Right lobe of liver (tissue), 6 donors: ENCODE results near the gene TWF2. TPM values are rescaled to one million over a fixed set of nuclear protein-coding genes. Genes with fewer than 3 reads are reported as not detected.
A peak's percentile ranks its signal among the peaks of the same experiment; 100 is the strongest.
"Not testable (repeated sequence)": the region's sequence is repeated elsewhere in the genome, so short reads cannot be mapped to it uniquely, and the experiment has no call there.

Experiments
- ATAC-seq, 4 donors: fragments of 200-7000 bp; cut with Tn5 transposase; one replicate each; pipeline ENCODE4 v1.9.1; 2020; ENCODE audit warnings: mild to moderate bottlenecking in 4 of 4, moderate library complexity in 4 of 4
- DNase-seq, 3 donors: peaks; one replicate each; pipeline ENCODE4 v3.0.0-alpha.2; 2020
- H3K27ac ChIP-seq, 3 donors: fragments of 200-600 bp; one replicate each; pipeline ENCODE4 v1.8.0; 2022
- H3K27me3 ChIP-seq, 2 donors: fragments of 200-600 bp; one replicate each; pipeline ENCODE4 v1.8.0; 2022
- H3K36me3 ChIP-seq, 4 donors: fragments of 200-600 bp; sonication (generic) in 1 of 4; one replicate each; pipeline versions ENCODE4 v1.5.1 to v1.8.0; 2017 to 2022; ENCODE audit warnings: control low read depth in 1 of 4
- H3K4me1 ChIP-seq, 4 donors: fragments of 200-600 bp; sonication (generic) in 1 of 4; one replicate each; pipeline versions ENCODE4 v1.5.1 to v1.8.0; 2017 to 2022; ENCODE audit warnings: control low read depth in 1 of 4
- H3K4me3 ChIP-seq, 3 donors: fragments of 200-600 bp; one replicate each; pipeline ENCODE4 v1.8.0; 2022
- H3K9me3 ChIP-seq, 4 donors: fragments of 200-600 bp; sonication (generic) in 1 of 4; one replicate each; pipeline versions ENCODE4 v1.5.1 to v1.8.0; 2017 to 2022; ENCODE audit warnings: control low read depth in 1 of 4
- POLR2A ChIP-seq: fragments of 450-650 bp; IDR thresholded peaks from one replicate; pipeline ENCODE4 v1.6.1; 2017; ENCODE audit warnings: antibody characterized with exemption, mild to moderate bottlenecking
- WGBS: methylation state at CpG from one replicate; pipeline ENCODE4 v1.1.6; 2018; ENCODE audit warnings: low coverage, low lambda C conversion rate; ENCODE audit not compliant: insufficient coverage; ENCODE audit errors: missing lambda C conversion rate; 5-methylcytosine and 5-hydroxymethylcytosine counted together
- intact Hi-C, 2 donors: fragments of 100-400 bp; cut with DNase I; formaldehyde crosslinking; loops; one replicate each; pipeline versions ENCODE4 v1.11.2 to v1.14.1; 2022
- total RNA-seq, 6 experiments: library from RNA; depleted of rRNA in 2 of 6; stranded (reverse); fragments of >200 nt in 2 of 6; fragmentation: NEBNext Ultra II Directional in 3 of 6; extraction: Animal tissue kit (Norgen Biotek cat#: 25700) in 3 of 6; gene quantifications; one replicate each; pipeline versions ENCODE4 v1.1.0 to v1.2.4, GENCODE V29; 2016 to 2023
- TF ChIP-seq, protein P1 (sequence below), 4 donors: fragments of 200-600 bp in 3 of 4; fragments of 450-650 bp in 1 of 4; IDR thresholded peaks; one replicate each; pipeline versions ENCODE4 v1.5.1 to v1.8.0; 2016 to 2022; ENCODE audit warnings: antibody characterized with exemption in 4 of 4, mild to moderate bottlenecking in 2 of 4
- donor health status: DM: no; HTN: yes; CAD: no.
- donor health status: DM: no; HTN: no; CAD: no.
- donor health status: DM: no; HTN: no; CAD: no.
- donor health status: DM: no; HTN: yes; CAD: no.
- donor health status: DM: no; HTN: yes; CAD: no.

The TWF2 gene
- total RNA-seq, 6 experiments from 2014 or later, result 12.9 to 34.4 (median 23.7) TPM

DNA sequence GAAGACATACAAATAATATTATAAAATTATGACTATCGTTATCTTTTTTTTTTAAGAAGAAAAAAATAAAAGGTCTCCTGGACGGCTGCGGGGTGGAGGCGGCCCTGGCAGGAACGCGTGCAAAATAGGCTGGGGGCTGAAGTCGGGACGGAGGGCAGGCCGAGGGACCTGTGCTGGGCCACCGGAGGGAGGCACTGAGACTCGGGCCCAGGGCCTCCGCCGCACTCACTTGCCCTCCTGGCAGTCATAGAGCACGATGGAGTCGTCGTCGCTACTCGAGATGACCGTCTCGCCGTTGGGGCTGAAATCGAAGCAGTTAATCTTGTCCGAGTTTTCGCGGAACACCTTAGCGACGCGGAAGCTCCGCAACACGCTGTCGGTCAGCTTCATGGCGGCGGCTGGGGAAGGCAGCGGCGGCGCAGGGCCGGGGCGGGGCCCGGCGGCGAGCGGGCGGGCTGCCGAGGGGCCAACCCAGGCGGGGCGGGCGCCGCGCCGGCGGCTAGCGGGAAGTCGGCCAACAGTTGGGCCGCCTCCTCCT, 39.1 kb upstream of the TWF2 start:
- Histone ChIP-seq H3K36me3 (peaks cover 0 to under 1% (median 0%) of the 10 kb centered on the region in 4 donors), H3K27ac (peak overlapping the region; percentile 97), H3K9me3 (no peaks in the 10 kb centered on the region), H3K4me1 (peaks cover 0 to 49% (median 16%) of the 10 kb centered on the region in 4 donors), H3K27me3 (no peaks in the 10 kb centered on the region), H3K4me3 (peak overlapping the region; percentile 84 to 97 (median 90))
- intact Hi-C loops, result loop anchor here in 1 of 2 donors (5.0 kb wide), 1 partner anchor 41 kb away; the partner anchor contains the start of gene TWF2
- DNase-seq (no peak), ATAC-seq (peak; percentile 55 to 78 (median 75))
- WGBS, result 0% methylated on average over 23 of the region's 54 CpGs
- TF ChIP-seq, protein P1, sequence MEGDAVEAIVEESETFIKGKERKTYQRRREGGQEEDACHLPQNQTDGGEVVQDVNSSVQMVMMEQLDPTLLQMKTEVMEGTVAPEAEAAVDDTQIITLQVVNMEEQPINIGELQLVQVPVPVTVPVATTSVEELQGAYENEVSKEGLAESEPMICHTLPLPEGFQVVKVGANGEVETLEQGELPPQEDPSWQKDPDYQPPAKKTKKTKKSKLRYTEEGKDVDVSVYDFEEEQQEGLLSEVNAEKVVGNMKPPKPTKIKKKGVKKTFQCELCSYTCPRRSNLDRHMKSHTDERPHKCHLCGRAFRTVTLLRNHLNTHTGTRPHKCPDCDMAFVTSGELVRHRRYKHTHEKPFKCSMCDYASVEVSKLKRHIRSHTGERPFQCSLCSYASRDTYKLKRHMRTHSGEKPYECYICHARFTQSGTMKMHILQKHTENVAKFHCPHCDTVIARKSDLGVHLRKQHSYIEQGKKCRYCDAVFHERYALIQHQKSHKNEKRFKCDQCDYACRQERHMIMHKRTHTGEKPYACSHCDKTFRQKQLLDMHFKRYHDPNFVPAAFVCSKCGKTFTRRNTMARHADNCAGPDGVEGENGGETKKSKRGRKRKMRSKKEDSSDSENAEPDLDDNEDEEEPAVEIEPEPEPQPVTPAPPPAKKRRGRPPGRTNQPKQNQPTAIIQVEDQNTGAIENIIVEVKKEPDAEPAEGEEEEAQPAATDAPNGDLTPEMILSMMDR (IDR thresholded peaks at IDR 0.05), result peak; percentile 23 to 39 (median 34)
- TF ChIP-seq POLR2A, result no peak

- intact Hi-C loops, result loop anchor here in 1 of 2 donors (5.0 kb wide), 1 partner anchor 40 kb away; the partner anchor contains the start of gene TWF2
- Histone ChIP-seq H3K27me3 (no peaks in the 10 kb centered on the region), H3K4me1 (peaks cover 0 to 42% (median 12%) of the 10 kb centered on the region in 4 donors), H3K4me3 (peak overlapping the region; percentile 84 to 97 (median 90)), H3K9me3 (no peaks in the 10 kb centered on the region), H3K36me3 (peaks cover 0 to 5% (median 0%) of the 10 kb centered on the region in 4 donors), H3K27ac (peak overlapping the region; percentile 97)
- DNase-seq, result peak; percentile 88 to 90 (median 89)
- WGBS, result 2% methylated on average over 20 of the region's 28 CpGs
- TF ChIP-seq, protein P1 (IDR thresholded peaks at IDR 0.05), result no peak
- TF ChIP-seq POLR2A, result peak; percentile 66
- ATAC-seq, result peak; percentile 57 to 71 (median 60)
Measured at GRCh38 chr3:52277071-52277964, 38.4 kb upstream of the TWF2 start.

DNA sequence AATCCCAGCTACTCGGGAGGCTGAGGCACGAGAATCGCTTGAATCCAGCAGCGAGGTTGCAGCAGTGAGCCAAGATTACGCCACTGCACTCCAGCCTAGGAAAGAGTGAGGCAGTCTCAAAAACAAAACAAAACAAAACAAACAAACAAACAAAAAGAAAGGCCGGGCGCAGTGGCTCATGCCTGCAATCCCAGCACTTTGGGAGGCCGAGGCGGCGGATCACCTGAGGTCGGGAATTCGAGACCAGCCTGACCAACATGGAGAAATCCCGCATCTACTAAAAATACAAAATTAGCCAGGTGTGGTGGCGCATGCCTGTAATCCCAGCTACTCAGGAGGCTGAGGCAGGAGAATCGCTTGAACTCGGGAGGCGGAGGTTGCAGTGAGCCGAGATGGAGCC, 35.8 kb upstream of the TWF2 start:
- peaks cover 0 to 57% (median 18%) of the 10 kb centered on the region in 4 donors for H3K4me1 ChIP-seq
- intact Hi-C loops, result loop anchor here in 1 of 2 donors (5.0 kb wide), 1 partner anchor 37 kb away; the partner anchor contains the start of gene TWF2
- H3K27ac ChIP-seq, result peak overlapping the region in 1 of 3 donors; percentile 97
- H3K27me3 ChIP-seq, ATAC-seq, H3K36me3 ChIP-seq, DNase-seq, H3K4me3 ChIP-seq, H3K9me3 ChIP-seq: not testable (repeated sequence)
- 63% methylated on average over 18 of the region's 18 CpGs for WGBS

DNA sequence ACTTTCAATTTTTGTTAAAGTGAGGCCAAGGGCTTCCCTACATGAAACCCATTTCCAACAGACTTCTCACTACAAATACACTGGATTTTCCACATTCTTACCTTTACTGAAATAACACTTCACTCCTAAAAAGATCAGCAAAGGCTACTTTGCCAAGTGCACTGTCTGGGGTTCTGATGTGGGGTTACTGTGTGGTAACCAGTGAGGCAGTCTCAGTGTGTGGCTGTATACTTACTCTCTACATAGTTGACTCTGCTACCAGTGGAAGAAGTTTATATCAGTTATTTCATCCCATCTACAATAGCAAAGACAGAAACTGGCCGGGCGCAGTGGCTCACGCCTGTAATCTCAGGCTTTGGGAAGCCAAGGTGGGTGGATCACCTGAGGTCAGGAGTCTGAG, 33.9 kb upstream of the TWF2 start:
- no peak for TF ChIP-seq POLR2A
- TF ChIP-seq, protein P1 (IDR thresholded peaks at IDR 0.05), result no peak
- 72% methylated on average over 3 of the region's 3 CpGs for WGBS
- no peak overlapping the region for H3K27ac ChIP-seq
- no peaks in the 10 kb centered on the region for H3K9me3 ChIP-seq
- no peaks in the 10 kb centered on the region for H3K27me3 ChIP-seq
- intact Hi-C loops, result no loop called here
- no peak overlapping the region for H3K4me3 ChIP-seq
- DNase-seq, result no peak
- H3K4me1 ChIP-seq, result peaks cover 0 to 59% (median 18%) of the 10 kb centered on the region in 4 donors
- peaks cover 0 to 22% (median 5%) of the 10 kb centered on the region in 4 donors for H3K36me3 ChIP-seq
- no peak for ATAC-seq

GRCh38 chr3:52272172-52272571, 33.2 kb upstream of the TWF2 start:
- H3K27ac ChIP-seq, H3K9me3 ChIP-seq, DNase-seq, H3K4me3 ChIP-seq, intact Hi-C loops, H3K27me3 ChIP-seq, ATAC-seq: not testable (repeated sequence)
- peaks cover 0 to 29% (median 7%) of the 10 kb centered on the region in 4 donors for H3K36me3 ChIP-seq
- H3K4me1 ChIP-seq, result peaks cover 0 to 57% (median 18%) of the 10 kb centered on the region in 4 donors
- 76% methylated on average over 8 of the region's 9 CpGs for WGBS
